ENCODE data around the gene NHSL1.

NHSL1 gene

GRCh38 chr6:138500867-138501446 is 1.7 kb upstream of the NHSL1 start:
- Histone ChIP-seq H3K9me3 (ENCODE audit: insufficient read depth, low read length) (no peaks in the 10 kb centered on the region), H3K9me2 (replicated peaks; ENCODE audit: insufficient read depth, low read length) (no peaks in the 10 kb centered on the region), H4K20me1 (ENCODE audit: low read depth, low read length) (no peaks in the 10 kb centered on the region), H3K79me2 (ENCODE audit: insufficient read depth, low read length) (no peaks in the 10 kb centered on the region), H3K9ac (ENCODE audit: low read length) (no peak overlapping the region), H3K4me2 (ENCODE audit: low read depth, low read length, poor library complexity, severe bottlenecking) (no peak overlapping the region), H3K27me3 (ENCODE audit: low read length) (no peaks in the 10 kb centered on the region), H3F3A (ENCODE audit: insufficient read depth) (no peaks in the 10 kb centered on the region), H3K4me3 (ENCODE audit: insufficient read depth, low read length, poor library complexity, severe bottlenecking) (no peak overlapping the region), H3K27ac (ENCODE audit: low read depth, low read length) (no peak overlapping the region), H2AFZ (ENCODE audit: low read depth, low read length, severe bottlenecking) (no peak overlapping the region), H3K36me3 (ENCODE audit: low read length) (no peaks in the 10 kb centered on the region)
- TF ChIP-seq EZH2phosphoT487 (conservative IDR thresholded peaks at IDR 0.05; ENCODE audit: low read length) (no peak), CTCF (IDR thresholded peaks at IDR 0.05; ENCODE audit: insufficient read depth, low read length, poor library complexity, severe bottlenecking) (no peak)

- Histone ChIP-seq H2AFZ (ENCODE audit: low read depth, low read length, severe bottlenecking) (no peak overlapping the region), H4K20me1 (ENCODE audit: low read depth, low read length) (no peaks in the 10 kb centered on the region), H3K27ac (ENCODE audit: low read depth, low read length) (no peak overlapping the region), H3K4me3 (ENCODE audit: insufficient read depth, low read length, poor library complexity, severe bottlenecking) (no peak overlapping the region), H3K4me2 (ENCODE audit: low read depth, low read length, poor library complexity, severe bottlenecking) (no peak overlapping the region), H3K9me2 (replicated peaks; ENCODE audit: insufficient read depth, low read length) (no peaks in the 10 kb centered on the region), H3K9me3 (ENCODE audit: insufficient read depth, low read length) (no peaks in the 10 kb centered on the region), H3K79me2 (ENCODE audit: insufficient read depth, low read length) (no peaks in the 10 kb centered on the region), H3K9ac (ENCODE audit: low read length) (no peak overlapping the region), H3F3A (ENCODE audit: insufficient read depth) (no peaks in the 10 kb centered on the region), H3K36me3 (ENCODE audit: low read length) (no peaks in the 10 kb centered on the region), H3K27me3 (ENCODE audit: low read length) (no peaks in the 10 kb centered on the region)
- TF ChIP-seq EZH2phosphoT487 (conservative IDR thresholded peaks at IDR 0.05; ENCODE audit: low read length) (no peak), CTCF (IDR thresholded peaks at IDR 0.05; ENCODE audit: insufficient read depth, low read length, poor library complexity, severe bottlenecking) (no peak)
Observed at GRCh38 chr6:138500045-138500665, 861 bp upstream of the NHSL1 start.

- no peaks in the 10 kb centered on the region for H3K9me2 ChIP-seq (replicated peaks; ENCODE audit: insufficient read depth, low read length)
- no peaks in the 10 kb centered on the region for H4K20me1 ChIP-seq (ENCODE audit: low read depth, low read length)
- H3K36me3 ChIP-seq (ENCODE audit: low read length) = no peaks in the 10 kb centered on the region
- no peaks in the 10 kb centered on the region for H3K79me2 ChIP-seq (ENCODE audit: insufficient read depth, low read length)
- no peak overlapping the region for H3K4me3 ChIP-seq (ENCODE audit: insufficient read depth, low read length, poor library complexity, severe bottlenecking)
- no peak overlapping the region for H3K27ac ChIP-seq (ENCODE audit: low read depth, low read length)
- no peaks in the 10 kb centered on the region for H3K27me3 ChIP-seq (ENCODE audit: low read length)
- H3K9ac ChIP-seq (ENCODE audit: low read length) = no peak overlapping the region
- TF ChIP-seq CTCF (IDR thresholded peaks at IDR 0.05; ENCODE audit: insufficient read depth, low read length, poor library complexity, severe bottlenecking) = no peak
- no peak for TF ChIP-seq EZH2phosphoT487 (conservative IDR thresholded peaks at IDR 0.05; ENCODE audit: low read length)
- H3F3A ChIP-seq (ENCODE audit: insufficient read depth) = no peaks in the 10 kb centered on the region
- no peak overlapping the region for H2AFZ ChIP-seq (ENCODE audit: low read depth, low read length, severe bottlenecking)
- H3K9me3 ChIP-seq (ENCODE audit: insufficient read depth, low read length) = no peaks in the 10 kb centered on the region
- H3K4me2 ChIP-seq (ENCODE audit: low read depth, low read length, poor library complexity, severe bottlenecking) = no peak overlapping the region
Observed at GRCh38 chr6:138498629-138499302, 528 bp downstream of the NHSL1 start.
